Epithelial cell of proximal tubule (primary cell): ENCODE results near the gene RTN4RL2. TPM values are rescaled to one million over a fixed set of nuclear protein-coding genes. Genes with fewer than 3 reads are reported as not detected.

ENCODE experiments used
- DNase-seq: peaks from one replicate; pipeline ENCODE4 v3.0.0-alpha.2; 2011; ENCODE audit warnings: low read depth
- H3K4me3 ChIP-seq: 2 replicates; pipeline ENCODE4 v1.5.1; 2011; ENCODE audit warnings: low read depth, mild to moderate bottlenecking, low read length
- total RNA-seq: library from RNA; depleted of rRNA; stranded (reverse); fragments of >200 nt; gene quantifications from 2 replicates; pipeline ENCODE4 v1.2.3, GENCODE V29; 2015
- TF ChIP-seq, protein P1 (sequence below): conservative IDR thresholded peaks from 2 replicates; pipeline ENCODE4 v1.5.1; 2012; ENCODE audit warnings: low read depth, mild to moderate bottlenecking, low read length

RTN4RL2 gene
- total RNA-seq, 1 donor from 2014 or later: 0.98 TPM

DNA sequence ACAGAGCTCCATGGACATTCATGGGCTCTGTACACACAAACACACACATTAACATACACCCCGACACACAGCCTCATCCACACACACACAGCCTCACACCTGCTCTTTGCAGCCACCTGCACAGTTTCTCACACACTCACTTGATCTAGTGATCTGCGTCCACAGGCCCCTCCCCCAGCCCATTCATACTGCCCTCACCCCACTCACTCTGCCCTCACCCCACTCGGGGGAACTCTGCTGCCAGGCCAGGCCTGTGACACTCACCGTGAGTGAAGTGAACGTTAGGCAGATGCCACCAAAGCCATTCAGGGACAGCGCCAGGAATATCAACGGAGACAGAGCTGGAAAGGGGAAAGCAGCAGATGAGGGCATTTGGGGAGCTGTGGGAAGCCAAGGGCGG lies 40.2 kb downstream of the RTN4RL2 start:
- TF ChIP-seq, protein P1, sequence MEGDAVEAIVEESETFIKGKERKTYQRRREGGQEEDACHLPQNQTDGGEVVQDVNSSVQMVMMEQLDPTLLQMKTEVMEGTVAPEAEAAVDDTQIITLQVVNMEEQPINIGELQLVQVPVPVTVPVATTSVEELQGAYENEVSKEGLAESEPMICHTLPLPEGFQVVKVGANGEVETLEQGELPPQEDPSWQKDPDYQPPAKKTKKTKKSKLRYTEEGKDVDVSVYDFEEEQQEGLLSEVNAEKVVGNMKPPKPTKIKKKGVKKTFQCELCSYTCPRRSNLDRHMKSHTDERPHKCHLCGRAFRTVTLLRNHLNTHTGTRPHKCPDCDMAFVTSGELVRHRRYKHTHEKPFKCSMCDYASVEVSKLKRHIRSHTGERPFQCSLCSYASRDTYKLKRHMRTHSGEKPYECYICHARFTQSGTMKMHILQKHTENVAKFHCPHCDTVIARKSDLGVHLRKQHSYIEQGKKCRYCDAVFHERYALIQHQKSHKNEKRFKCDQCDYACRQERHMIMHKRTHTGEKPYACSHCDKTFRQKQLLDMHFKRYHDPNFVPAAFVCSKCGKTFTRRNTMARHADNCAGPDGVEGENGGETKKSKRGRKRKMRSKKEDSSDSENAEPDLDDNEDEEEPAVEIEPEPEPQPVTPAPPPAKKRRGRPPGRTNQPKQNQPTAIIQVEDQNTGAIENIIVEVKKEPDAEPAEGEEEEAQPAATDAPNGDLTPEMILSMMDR: no peak
- DNase-seq: no peak
- no peak overlapping the region for H3K4me3 ChIP-seq

DNA sequence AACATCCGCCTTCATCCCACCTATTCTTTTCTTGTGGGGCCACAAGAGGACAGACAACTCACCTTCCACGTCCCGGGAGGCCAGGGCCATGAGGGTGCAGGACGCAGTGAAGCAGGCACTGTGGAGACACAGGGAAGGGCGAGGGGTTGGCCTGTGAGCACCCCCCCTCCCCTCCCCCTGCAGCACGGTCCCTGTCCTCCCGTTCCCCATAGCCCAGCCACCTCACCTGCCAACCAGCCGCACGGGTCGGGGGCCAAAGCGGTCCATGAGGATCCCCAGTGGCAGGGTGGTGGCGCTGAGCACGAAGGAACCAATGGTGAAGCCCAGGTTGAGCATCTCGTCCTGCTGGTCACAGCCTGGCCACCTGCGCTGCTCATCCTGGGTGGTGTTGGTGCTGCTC lies 40.6 kb downstream of the RTN4RL2 start:
- TF ChIP-seq, protein P1: no peak
- DNase-seq: no peak
- H3K4me3 ChIP-seq: no peak overlapping the region

DNA sequence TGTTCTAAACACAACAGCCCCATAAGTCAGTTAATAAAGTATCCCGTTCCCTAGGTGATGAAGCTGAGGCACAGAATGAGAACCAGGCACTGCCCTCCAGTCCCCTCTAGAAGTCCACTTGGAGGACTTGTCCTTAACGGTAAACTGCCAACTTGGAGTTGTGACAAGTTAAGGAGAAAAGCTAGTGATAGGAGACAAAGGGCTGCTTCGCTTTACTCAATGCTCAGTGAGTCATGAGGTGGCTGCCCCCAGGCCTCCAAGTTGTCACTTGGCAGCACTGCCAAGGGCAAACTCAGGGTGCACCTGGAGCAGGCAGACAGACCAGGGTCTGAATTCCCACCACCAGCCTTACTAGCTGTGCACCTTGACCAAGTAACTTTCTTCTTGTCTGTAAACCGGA lies 41.6 kb downstream of the RTN4RL2 start:
- no peak overlapping the region for H3K4me3 ChIP-seq
- TF ChIP-seq, protein P1: no peak
- no peak for DNase-seq

DNA sequence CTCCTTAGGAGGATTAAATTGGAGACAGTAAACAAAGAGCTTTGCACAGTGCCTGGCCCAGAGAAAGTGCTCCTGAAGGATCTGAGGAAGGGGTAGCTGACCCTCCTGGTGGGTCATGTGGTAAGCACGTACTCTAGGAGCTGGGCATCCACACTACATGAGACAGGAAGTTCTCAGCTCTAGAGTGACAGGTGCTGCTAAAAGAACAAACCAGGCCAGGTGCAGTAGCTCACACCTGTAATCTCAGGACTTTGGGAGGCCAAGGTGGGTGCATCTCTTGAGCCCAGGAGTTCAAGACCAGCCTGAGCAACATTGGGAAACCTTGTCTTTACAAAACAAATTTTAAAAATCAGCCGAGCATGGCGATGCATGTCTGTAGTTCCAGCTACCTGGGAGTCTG lies 42.0 kb downstream of the RTN4RL2 start:
- no peak for DNase-seq
- H3K4me3 ChIP-seq: no peak overlapping the region
- TF ChIP-seq, protein P1: no peak

DNA sequence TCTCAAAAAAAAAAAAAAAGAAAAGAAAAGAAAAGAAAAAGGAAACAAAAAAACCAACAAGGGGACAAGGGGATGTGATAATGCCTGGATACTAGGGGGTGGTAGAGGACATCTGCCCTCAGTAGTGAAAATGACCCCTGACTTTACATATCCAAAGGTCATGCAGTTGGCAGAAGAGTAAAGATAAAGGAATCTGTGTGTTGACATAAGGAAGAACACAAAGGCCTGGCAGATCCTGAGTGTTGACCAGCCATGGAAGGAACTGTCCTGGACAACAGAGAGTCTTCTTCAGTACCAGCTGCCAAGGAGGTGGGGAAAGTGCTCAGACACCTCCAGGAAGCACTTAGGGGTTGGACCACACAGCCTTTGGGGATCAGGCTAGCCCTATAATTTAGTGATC lies 42.5 kb downstream of the RTN4RL2 start:
- DNase-seq: no peak
- H3K4me3 ChIP-seq: no peak overlapping the region
- TF ChIP-seq, protein P1: no peak

DNA sequence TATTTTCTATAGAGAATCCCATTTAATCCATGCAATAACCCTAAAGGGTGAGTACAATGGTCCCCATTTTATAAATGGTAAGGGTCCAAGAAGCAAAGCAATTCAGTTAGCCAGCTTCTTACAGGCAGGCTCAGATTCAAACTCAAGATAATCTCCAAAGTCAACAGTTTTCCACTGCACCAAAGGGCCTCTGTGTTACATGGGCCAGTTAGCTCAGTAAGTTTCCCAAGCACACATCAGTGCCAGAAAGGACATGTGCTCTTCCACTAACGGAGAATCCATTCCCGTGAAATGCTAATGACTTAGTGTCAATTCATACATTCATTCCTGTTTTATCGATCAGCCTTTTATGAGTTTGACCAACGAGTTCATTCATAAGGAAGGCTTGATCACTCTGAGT lies 44.2 kb downstream of the RTN4RL2 start:
- H3K4me3 ChIP-seq: no peak overlapping the region
- no peak for DNase-seq
- TF ChIP-seq, protein P1: no peak

DNA sequence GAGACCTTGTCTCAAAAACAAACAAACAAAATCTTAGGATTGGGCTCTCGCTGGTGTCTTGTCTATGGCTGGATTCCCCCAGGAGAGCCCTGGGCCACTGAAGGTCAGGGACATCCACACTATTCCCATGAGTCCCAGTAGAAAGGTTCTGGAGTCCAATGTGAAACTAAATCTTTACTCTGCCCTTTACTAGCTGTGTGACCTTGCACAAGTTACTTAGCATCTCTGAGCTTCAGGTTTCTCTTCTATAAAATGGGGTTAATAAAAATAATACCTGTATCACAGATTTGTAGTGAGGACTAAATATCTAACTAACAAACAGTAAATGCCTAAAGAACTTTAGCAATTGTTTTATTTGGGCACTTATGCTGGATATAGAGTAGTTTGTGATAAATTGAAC lies 46.2 kb downstream of the RTN4RL2 start:
- no peak overlapping the region for H3K4me3 ChIP-seq
- TF ChIP-seq, protein P1: no peak

More for the DNA sequence above, 46.2 kb downstream of the RTN4RL2 start:
- DNase-seq: no peak
